ENCODE results near the gene RAB17.

The RAB17 gene

GRCh38 chr2:237630216-237631000 lies 39.9 kb upstream of the RAB17 start:
- Histone ChIP-seq H3F3A (ENCODE audit: insufficient read depth, low read length) (no peaks in the 10 kb centered on the region), H3K9ac (ENCODE audit: low read length) (no peak overlapping the region), H3K4me1 (ENCODE audit: insufficient read depth, low read length, severe bottlenecking) (no peaks in the 10 kb centered on the region), H3K27me3 (ENCODE audit: insufficient read depth, low read length) (no peaks in the 10 kb centered on the region; the same call in 1 of the 2 replicates), H3K79me2 (ENCODE audit: insufficient read depth, low read length) (no peaks in the 10 kb centered on the region), H3K9me2 (ENCODE audit: low read depth, low read length) (no peaks in the 10 kb centered on the region), H3K4me3 (ENCODE audit: low read depth, low read length, poor library complexity, severe bottlenecking) (no peak overlapping the region), H3K9me3 (ENCODE audit: low read length) (no peaks in the 10 kb centered on the region), H3K4me2 (ENCODE audit: low read length) (no peak overlapping the region), H2AFZ (ENCODE audit: low read length) (no peak overlapping the region), H3K27ac (ENCODE audit: low read depth, low read length, poor library complexity, severe bottlenecking) (no peak overlapping the region), H4K20me1 (ENCODE audit: insufficient read depth, low read length) (no peaks in the 10 kb centered on the region), H3K36me3 (ENCODE audit: insufficient read depth, low read length) (no peaks in the 10 kb centered on the region)
- TF ChIP-seq EZH2 (IDR thresholded peaks at IDR 0.05; ENCODE audit: borderline replicate concordance, low read length) (no peak), CTCF (IDR thresholded peaks at IDR 0.05; ENCODE audit: low read length) (no peak)

DNA sequence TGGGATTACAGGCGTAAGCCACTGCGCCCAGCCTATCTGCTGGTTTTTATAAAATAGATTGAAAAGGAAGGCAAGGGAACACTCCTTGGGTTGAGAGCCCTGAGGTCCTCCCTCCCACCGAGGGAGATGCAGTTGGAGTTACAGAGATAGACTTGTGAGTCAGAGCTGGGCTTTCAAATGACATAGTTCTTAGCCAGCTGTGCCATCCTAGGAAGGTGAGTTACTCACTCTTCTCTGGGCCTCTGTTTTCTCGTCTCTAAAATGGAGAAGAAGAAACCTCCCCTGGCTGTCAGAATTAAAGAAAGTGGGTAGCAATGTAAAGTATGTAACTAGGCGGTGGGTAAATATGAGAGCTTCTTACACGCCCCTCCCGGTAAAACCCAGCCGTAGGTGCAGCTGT lies 39.2 kb upstream of the RAB17 start:
- Histone ChIP-seq H3K9ac (ENCODE audit: low read length) (no peak overlapping the region), H3K27me3 (ENCODE audit: insufficient read depth, low read length) (no peaks in the 10 kb centered on the region; the same call in 1 of the 2 replicates), H3K79me2 (ENCODE audit: insufficient read depth, low read length) (no peaks in the 10 kb centered on the region), H4K20me1 (ENCODE audit: insufficient read depth, low read length) (no peaks in the 10 kb centered on the region), H3F3A (ENCODE audit: insufficient read depth, low read length) (no peaks in the 10 kb centered on the region), H3K36me3 (ENCODE audit: insufficient read depth, low read length) (no peaks in the 10 kb centered on the region), H3K4me2 (ENCODE audit: low read length) (no peak overlapping the region), H3K4me3 (ENCODE audit: low read depth, low read length, poor library complexity, severe bottlenecking) (no peak overlapping the region), H3K27ac (ENCODE audit: low read depth, low read length, poor library complexity, severe bottlenecking) (no peak overlapping the region), H2AFZ (ENCODE audit: low read length) (no peak overlapping the region), H3K9me3 (ENCODE audit: low read length) (no peaks in the 10 kb centered on the region), H3K4me1 (ENCODE audit: insufficient read depth, low read length, severe bottlenecking) (no peaks in the 10 kb centered on the region), H3K9me2 (ENCODE audit: low read depth, low read length) (no peaks in the 10 kb centered on the region)
- TF ChIP-seq CTCF (IDR thresholded peaks at IDR 0.05; ENCODE audit: low read length), result no peak
- no peak for TF ChIP-seq EZH2 (IDR thresholded peaks at IDR 0.05; ENCODE audit: borderline replicate concordance, low read length)

DNA sequence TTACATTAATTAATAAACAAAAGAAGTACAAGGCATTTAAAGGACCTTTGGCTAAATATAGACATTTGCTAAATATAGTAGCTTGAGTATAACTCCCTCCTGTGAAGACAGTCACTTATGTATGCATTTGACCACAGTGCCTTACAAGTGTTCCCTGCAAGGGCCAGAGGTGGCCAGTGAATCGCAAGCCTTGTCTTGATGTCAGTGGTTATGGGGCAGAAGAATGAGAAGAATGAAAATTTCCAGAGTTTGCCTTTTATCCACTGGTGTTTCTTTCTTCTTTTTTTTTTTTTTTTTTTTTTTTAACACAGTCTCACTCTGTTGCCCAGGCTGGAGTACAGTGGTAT lies 38.6 kb upstream of the RAB17 start:
- H4K20me1 ChIP-seq (ENCODE audit: insufficient read depth, low read length), result no peaks in the 10 kb centered on the region
- no peak overlapping the region for H2AFZ ChIP-seq (ENCODE audit: low read length)
- TF ChIP-seq CTCF (IDR thresholded peaks at IDR 0.05; ENCODE audit: low read length) (no peak), EZH2 (IDR thresholded peaks at IDR 0.05; ENCODE audit: borderline replicate concordance, low read length) (no peak)
- H3K9me2 ChIP-seq (ENCODE audit: low read depth, low read length), result no peaks in the 10 kb centered on the region
- no peaks in the 10 kb centered on the region; the same call in 1 of the 2 replicates for H3K27me3 ChIP-seq (ENCODE audit: insufficient read depth, low read length)
- no peak overlapping the region for H3K4me2 ChIP-seq (ENCODE audit: low read length)
- H3K9me3 ChIP-seq (ENCODE audit: low read length), result no peaks in the 10 kb centered on the region
- no peaks in the 10 kb centered on the region for H3K36me3 ChIP-seq (ENCODE audit: insufficient read depth, low read length)
- H3K79me2 ChIP-seq (ENCODE audit: insufficient read depth, low read length), result no peaks in the 10 kb centered on the region
- no peak overlapping the region for H3K9ac ChIP-seq (ENCODE audit: low read length)
- H3K4me3 ChIP-seq (ENCODE audit: low read depth, low read length, poor library complexity, severe bottlenecking), result no peak overlapping the region
- H3K27ac ChIP-seq (ENCODE audit: low read depth, low read length, poor library complexity, severe bottlenecking), result no peak overlapping the region
- H3F3A ChIP-seq (ENCODE audit: insufficient read depth, low read length), result no peaks in the 10 kb centered on the region
- no peaks in the 10 kb centered on the region for H3K4me1 ChIP-seq (ENCODE audit: insufficient read depth, low read length, severe bottlenecking)
